ENCODE measurements around the gene PPP1R9B.

PPP1R9B gene

DNA sequence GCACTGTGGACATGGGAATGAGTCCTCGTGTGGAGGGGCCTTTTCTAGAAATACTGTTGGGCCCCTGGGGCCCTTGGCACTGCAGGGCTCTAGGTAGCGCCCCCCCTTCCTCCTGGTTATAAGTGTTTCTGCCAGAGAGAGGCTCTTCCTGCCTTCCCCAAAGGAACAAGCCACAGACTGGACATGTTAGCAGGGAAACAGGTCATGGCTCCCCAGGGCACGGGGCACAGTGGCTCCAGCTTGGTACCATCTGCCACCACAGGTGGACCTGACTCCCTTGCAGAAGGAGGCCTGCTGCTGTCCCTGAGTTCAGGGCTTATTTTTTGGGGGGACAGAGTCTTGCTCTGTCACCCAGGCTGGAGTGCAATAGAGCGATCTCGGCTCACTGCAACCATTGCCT is 46.5 kb downstream of the PPP1R9B start:
- peaks cover 23% of the 10 kb centered on the region for H3K4me1 ChIP-seq (ENCODE audit: control insufficient read depth, insufficient read depth, low read length)
- H3K36me3 ChIP-seq (ENCODE audit: control insufficient read depth, insufficient read depth, low read length), result peaks cover 3% of the 10 kb centered on the region
- no peak overlapping the region for H3K27ac ChIP-seq (ENCODE audit: insufficient read depth, low read depth, low read length, poor library complexity, severe bottlenecking)
- H3K9me3 ChIP-seq (ENCODE audit: control insufficient read depth, low read length), result no peaks in the 10 kb centered on the region
- 93% methylated on average over 5 of the region's 5 CpGs for WGBS, 2 experiments
- H3K27me3 ChIP-seq (ENCODE audit: control insufficient read depth, insufficient read depth, low read length, poor library complexity, severe bottlenecking), result no peaks in the 10 kb centered on the region
- H3K4me3 ChIP-seq (ENCODE audit: insufficient read depth, low read depth, low read length), result no peak overlapping the region

DNA sequence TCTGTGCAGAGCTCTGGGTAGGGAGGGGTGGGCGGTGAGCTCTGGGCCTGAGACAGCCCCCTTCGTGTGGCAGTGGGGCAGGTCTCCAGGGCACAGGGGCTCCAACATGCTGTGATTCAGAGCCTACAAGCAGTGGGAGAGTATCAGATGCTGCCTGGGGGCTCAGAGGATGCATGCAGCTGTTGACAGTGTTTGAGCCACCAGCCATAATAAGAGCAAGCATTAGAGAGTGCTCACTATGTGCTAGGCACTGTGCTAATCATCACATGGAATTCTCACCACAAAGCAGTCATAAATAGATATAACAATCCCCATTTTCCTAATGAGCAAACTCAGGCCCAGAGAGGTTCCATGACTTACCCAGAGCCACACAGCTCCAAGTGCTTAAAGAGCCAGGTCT is 47.2 kb downstream of the PPP1R9B start:
- 75 to 82% methylated on average over 2 of the region's 2 CpGs for WGBS, 2 experiments
- no peak overlapping the region for H3K27ac ChIP-seq (ENCODE audit: insufficient read depth, low read depth, low read length, poor library complexity, severe bottlenecking)
- H3K27me3 ChIP-seq (ENCODE audit: control insufficient read depth, insufficient read depth, low read length, poor library complexity, severe bottlenecking), result no peaks in the 10 kb centered on the region
- H3K4me3 ChIP-seq (ENCODE audit: insufficient read depth, low read depth, low read length), result no peak overlapping the region
- H3K36me3 ChIP-seq (ENCODE audit: control insufficient read depth, insufficient read depth, low read length), result peaks cover 9% of the 10 kb centered on the region
- no peaks in the 10 kb centered on the region for H3K9me3 ChIP-seq (ENCODE audit: control insufficient read depth, low read length)
- H3K4me1 ChIP-seq (ENCODE audit: control insufficient read depth, insufficient read depth, low read length), result peaks cover 23% of the 10 kb centered on the region

DNA sequence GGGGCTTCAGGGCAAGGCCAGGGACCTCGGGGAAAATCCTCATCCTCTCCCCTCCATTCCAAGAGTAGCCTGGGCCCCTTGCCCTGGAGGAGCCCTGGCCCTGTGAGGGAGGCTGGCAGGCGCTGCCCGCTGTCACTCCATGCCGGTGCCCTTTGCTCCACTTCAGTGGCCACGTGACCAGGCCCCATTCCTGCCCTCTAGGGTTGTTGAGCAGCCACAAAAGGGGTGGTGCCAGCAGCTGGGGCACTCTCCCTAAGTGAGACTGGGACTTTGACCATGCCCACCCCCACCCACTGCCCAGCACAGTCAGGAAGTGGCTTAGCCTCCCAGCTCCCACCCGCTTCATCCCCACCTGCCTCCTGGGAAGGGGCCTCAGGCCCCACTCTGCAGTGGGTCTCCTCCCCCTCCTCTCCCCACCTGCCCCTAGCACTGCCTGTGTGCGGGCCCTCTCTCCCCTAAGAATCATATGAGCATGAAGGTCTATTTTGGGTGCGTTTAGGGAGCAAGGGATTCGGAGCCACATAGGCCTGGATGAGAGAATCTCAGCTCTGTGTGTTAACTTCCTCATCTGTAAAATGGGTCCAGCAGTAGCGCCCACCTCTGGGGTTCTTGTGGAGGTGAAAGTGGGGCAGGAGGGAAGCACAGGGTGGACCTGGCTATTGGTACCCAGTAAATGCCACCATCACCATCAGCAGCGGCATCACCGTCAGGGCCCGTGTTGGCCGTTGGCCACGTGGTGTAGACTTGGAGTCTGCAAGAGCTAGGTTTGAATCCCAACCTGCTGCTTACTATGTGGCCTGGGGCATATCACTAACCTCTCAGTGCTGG is 48.1 kb downstream of the PPP1R9B start:
- peaks cover 9% of the 10 kb centered on the region for H3K36me3 ChIP-seq (ENCODE audit: control insufficient read depth, insufficient read depth, low read length)
- H3K27me3 ChIP-seq (ENCODE audit: control insufficient read depth, insufficient read depth, low read length, poor library complexity, severe bottlenecking), result no peaks in the 10 kb centered on the region
- H3K9me3 ChIP-seq (ENCODE audit: control insufficient read depth, low read length), result no peaks in the 10 kb centered on the region
- peak overlapping the region; percentile 60 for H3K27ac ChIP-seq (ENCODE audit: insufficient read depth, low read depth, low read length, poor library complexity, severe bottlenecking)
- WGBS, 2 experiments, result 77 to 79% methylated on average over 15 of the region's 15 CpGs
- no peak overlapping the region for H3K4me3 ChIP-seq (ENCODE audit: insufficient read depth, low read depth, low read length)
- H3K4me1 ChIP-seq (ENCODE audit: control insufficient read depth, insufficient read depth, low read length), result peaks cover 23% of the 10 kb centered on the region

DNA sequence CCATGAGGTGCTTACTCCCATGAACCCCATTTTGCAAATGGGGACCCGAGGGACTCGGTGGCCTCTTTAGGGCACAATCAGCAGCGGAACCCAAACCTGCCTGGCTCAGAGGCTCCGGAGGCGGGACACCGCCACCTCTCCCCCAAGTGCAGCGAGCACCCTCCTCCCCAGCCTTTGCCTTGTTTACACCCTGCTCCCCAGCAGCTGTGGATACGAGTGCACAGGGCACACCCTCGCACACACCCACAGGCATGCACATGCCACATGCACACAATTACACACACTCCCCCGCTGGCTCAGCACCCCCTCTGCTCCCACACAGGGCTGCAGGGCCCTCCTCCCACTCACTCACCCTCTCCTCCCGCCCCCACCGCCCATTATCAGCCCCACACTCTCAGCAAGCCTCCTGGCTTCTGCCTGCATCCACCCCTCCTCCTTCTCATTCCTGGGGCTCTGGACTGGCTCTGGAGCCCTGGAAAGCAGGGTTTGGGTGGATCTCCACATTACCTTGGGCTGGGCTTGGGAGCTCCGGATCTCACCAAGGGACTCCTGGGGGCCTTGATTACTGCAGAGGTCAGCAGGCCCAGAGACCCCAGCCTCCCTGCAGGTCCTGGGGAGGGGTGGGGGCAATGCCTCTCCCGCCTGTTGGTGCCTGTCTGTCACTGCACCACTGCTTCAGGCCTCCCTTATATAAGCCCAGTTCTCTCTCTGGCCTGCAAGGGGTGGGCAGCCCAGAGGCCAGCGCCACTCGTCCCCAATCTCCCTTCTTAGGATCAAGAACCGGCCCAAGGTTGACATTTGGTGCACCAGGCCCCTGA is 48.9 kb downstream of the PPP1R9B start:
- no peak overlapping the region for H3K4me3 ChIP-seq (ENCODE audit: insufficient read depth, low read depth, low read length)

DNA sequence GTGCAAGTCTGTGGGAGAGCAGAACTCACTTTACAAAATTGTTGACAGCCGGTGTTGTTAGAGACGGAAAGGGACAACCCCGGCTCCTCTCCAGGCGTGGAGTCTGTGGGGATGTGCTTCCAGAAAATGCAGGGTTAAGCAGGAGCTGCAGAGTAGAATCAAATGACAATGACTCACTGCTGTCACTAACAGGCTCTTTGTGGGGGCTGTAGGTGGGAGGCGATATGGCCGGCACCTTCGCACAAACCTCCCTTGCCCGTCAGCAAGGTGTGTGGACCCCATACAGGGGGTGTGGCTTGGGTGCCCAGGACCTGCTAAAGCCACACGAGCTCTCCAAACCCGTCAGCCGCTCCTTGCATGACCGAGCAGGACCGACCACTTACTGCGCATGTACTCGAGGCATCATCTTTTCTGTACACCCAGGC is 49.5 kb downstream of the PPP1R9B start:
- Histone ChIP-seq H3K9me3 (ENCODE audit: control insufficient read depth, low read length) (no peaks in the 10 kb centered on the region), H3K27ac (ENCODE audit: insufficient read depth, low read depth, low read length, poor library complexity, severe bottlenecking) (no peak overlapping the region), H3K36me3 (ENCODE audit: control insufficient read depth, insufficient read depth, low read length) (peaks cover 9% of the 10 kb centered on the region), H3K27me3 (ENCODE audit: control insufficient read depth, insufficient read depth, low read length, poor library complexity, severe bottlenecking) (no peaks in the 10 kb centered on the region), H3K4me3 (ENCODE audit: insufficient read depth, low read depth, low read length) (no peak overlapping the region), H3K4me1 (ENCODE audit: control insufficient read depth, insufficient read depth, low read length) (peaks cover 28% of the 10 kb centered on the region)
- 34 to 40% methylated on average over 15 of the region's 15 CpGs for WGBS, 2 experiments

More for the DNA sequence above, 48.9 kb downstream of the PPP1R9B start:
- 35 to 41% methylated on average over 17 of the region's 17 CpGs for WGBS, 2 experiments
- Histone ChIP-seq H3K27ac (ENCODE audit: insufficient read depth, low read depth, low read length, poor library complexity, severe bottlenecking) (peak overlapping the region; percentile 60), H3K36me3 (ENCODE audit: control insufficient read depth, insufficient read depth, low read length) (peaks cover 9% of the 10 kb centered on the region), H3K9me3 (ENCODE audit: control insufficient read depth, low read length) (no peaks in the 10 kb centered on the region), H3K4me1 (ENCODE audit: control insufficient read depth, insufficient read depth, low read length) (peaks cover 23% of the 10 kb centered on the region), H3K27me3 (ENCODE audit: control insufficient read depth, insufficient read depth, low read length, poor library complexity, severe bottlenecking) (no peaks in the 10 kb centered on the region)

DNA sequence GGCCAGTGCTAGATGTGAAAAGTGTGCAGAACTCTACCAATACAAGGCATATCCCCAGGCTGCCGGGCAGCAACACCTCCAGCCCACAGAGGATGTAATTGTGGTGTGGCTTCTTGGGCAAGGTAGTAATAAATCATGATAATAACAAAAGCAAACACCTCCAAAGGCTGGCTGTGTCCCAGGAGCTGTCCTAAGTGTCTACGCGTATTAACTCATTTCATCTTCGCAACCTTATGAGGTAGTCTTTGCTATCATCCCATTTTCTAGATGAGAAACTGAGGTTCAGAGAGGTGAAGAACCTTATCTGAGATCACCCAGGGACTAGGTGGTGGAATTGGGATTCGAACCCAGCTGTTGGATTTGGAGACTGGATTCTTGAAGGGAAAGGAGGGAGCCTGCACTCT is 50.0 kb downstream of the PPP1R9B start:
- no peaks in the 10 kb centered on the region for H3K27me3 ChIP-seq (ENCODE audit: control insufficient read depth, insufficient read depth, low read length, poor library complexity, severe bottlenecking)
- peaks cover 9% of the 10 kb centered on the region for H3K36me3 ChIP-seq (ENCODE audit: control insufficient read depth, insufficient read depth, low read length)
- peaks cover 29% of the 10 kb centered on the region for H3K4me1 ChIP-seq (ENCODE audit: control insufficient read depth, insufficient read depth, low read length)
- WGBS, 2 experiments, result 91 to 97% methylated on average over 4 to 5 of the region's 5 CpGs
- H3K9me3 ChIP-seq (ENCODE audit: control insufficient read depth, low read length), result no peaks in the 10 kb centered on the region
- no peak overlapping the region for H3K27ac ChIP-seq (ENCODE audit: insufficient read depth, low read depth, low read length, poor library complexity, severe bottlenecking)
- no peak overlapping the region for H3K4me3 ChIP-seq (ENCODE audit: insufficient read depth, low read depth, low read length)

DNA sequence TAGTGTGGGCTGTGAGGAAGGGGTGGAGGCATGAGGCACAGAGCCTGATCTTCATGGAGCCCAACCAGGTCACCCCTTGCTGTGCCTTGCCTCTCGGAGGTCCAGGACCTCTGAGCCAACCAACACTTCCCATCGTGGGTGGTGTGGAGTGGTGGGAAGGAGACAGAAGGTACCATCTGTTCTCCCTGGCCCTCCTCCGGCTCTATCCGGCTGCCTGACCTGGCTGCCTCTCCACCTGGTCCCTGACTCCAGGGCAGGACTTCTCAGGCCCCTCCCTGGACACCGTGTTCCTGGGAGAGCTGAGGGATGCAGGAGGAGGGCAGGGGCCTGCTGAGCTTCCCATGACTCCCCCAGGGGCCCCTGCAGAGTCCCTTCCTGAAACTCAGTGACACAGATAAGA is 51.5 kb downstream of the PPP1R9B start:
- H3K4me1 ChIP-seq (ENCODE audit: control insufficient read depth, insufficient read depth, low read length), result peaks cover 33% of the 10 kb centered on the region
- H3K27ac ChIP-seq (ENCODE audit: insufficient read depth, low read depth, low read length, poor library complexity, severe bottlenecking), result no peak overlapping the region
- 78 to 87% methylated on average over 5 of the region's 5 CpGs for WGBS, 2 experiments
- no peaks in the 10 kb centered on the region for H3K27me3 ChIP-seq (ENCODE audit: control insufficient read depth, insufficient read depth, low read length, poor library complexity, severe bottlenecking)
- no peak overlapping the region for H3K4me3 ChIP-seq (ENCODE audit: insufficient read depth, low read depth, low read length)
- H3K9me3 ChIP-seq (ENCODE audit: control insufficient read depth, low read length), result no peaks in the 10 kb centered on the region
- peaks cover 9% of the 10 kb centered on the region for H3K36me3 ChIP-seq (ENCODE audit: control insufficient read depth, insufficient read depth, low read length)

DNA sequence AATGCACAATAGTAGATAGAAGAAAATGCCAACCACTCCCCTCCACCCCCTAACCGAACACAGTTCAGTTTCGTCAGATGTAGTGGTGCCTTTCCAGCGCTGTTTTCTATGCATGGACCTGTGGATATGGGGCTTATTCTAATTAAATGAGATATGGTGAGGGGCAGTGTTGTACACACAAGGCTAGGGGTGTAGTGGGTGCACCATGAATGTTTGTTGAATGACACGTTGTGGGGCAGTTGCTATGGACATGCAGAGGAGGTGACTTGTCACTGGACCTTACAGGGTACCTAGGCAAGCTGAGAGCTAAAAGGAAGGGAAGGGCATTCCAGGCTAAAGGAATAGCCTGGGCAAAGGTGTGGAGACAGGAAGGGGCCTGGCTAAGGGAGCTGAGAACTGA is 51.9 kb downstream of the PPP1R9B start:
- Histone ChIP-seq H3K27me3 (ENCODE audit: control insufficient read depth, insufficient read depth, low read length, poor library complexity, severe bottlenecking) (no peaks in the 10 kb centered on the region), H3K4me3 (ENCODE audit: insufficient read depth, low read depth, low read length) (no peak overlapping the region), H3K36me3 (ENCODE audit: control insufficient read depth, insufficient read depth, low read length) (peaks cover 9% of the 10 kb centered on the region), H3K9me3 (ENCODE audit: control insufficient read depth, low read length) (no peaks in the 10 kb centered on the region), H3K27ac (ENCODE audit: insufficient read depth, low read depth, low read length, poor library complexity, severe bottlenecking) (no peak overlapping the region), H3K4me1 (ENCODE audit: control insufficient read depth, insufficient read depth, low read length) (peaks cover 33% of the 10 kb centered on the region)
- WGBS, 2 experiments, result 91 to 94% methylated on average over 3 to 4 of the region's 4 CpGs

DNA sequence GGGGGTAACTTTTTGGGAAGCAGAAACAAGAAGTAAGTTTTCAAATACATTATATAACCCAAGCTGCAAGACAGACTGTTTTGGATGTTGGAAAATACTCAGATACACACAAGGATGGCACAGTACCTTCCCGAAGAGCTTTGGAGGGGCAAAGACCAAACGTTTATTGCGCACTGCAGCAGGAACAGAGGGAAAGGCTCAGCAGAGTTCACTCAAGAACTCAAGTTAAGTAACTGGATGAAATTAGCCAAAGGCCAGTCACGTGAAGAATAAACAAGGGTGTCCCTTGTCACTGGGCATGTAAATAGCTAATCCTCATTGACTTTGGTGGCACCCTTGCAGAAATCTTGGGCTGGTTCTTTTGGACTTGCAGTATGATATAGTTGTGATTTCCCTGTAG is 52.6 kb downstream of the PPP1R9B start:
- WGBS, 2 experiments, result 92 to 96% methylated on average over 4 of the region's 4 CpGs

DNA sequence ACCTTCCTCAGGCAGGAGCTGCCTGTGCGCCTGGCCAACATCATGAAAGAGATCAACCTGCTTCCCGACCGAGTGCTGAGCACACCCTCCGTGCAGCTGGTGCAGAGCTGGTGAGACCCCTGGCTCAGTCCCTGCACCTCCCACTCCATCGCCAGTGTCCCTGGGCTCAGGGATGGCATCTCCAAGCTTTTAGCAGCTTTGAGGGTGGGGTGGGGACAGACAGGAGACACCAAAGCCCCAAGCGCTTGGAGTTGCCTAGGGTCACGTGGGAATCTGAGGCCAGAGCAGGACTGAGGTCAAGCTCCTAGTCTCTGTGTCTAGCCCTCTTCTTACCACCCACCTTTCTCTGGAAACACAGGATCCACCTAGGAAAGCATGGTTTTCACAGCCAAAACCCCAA is 53.0 kb downstream of the PPP1R9B start:
- Histone ChIP-seq H3K9me3 (ENCODE audit: control insufficient read depth, low read length) (no peaks in the 10 kb centered on the region), H3K4me1 (ENCODE audit: control insufficient read depth, insufficient read depth, low read length) (peaks cover 29% of the 10 kb centered on the region)

More for the DNA sequence above, 52.6 kb downstream of the PPP1R9B start:
- H3K27ac ChIP-seq (ENCODE audit: insufficient read depth, low read depth, low read length, poor library complexity, severe bottlenecking), result no peak overlapping the region
- H3K9me3 ChIP-seq (ENCODE audit: control insufficient read depth, low read length), result no peaks in the 10 kb centered on the region
- no peaks in the 10 kb centered on the region for H3K27me3 ChIP-seq (ENCODE audit: control insufficient read depth, insufficient read depth, low read length, poor library complexity, severe bottlenecking)
- peaks cover 33% of the 10 kb centered on the region for H3K4me1 ChIP-seq (ENCODE audit: control insufficient read depth, insufficient read depth, low read length)
- peaks cover 9% of the 10 kb centered on the region for H3K36me3 ChIP-seq (ENCODE audit: control insufficient read depth, insufficient read depth, low read length)
- H3K4me3 ChIP-seq (ENCODE audit: insufficient read depth, low read depth, low read length), result no peak overlapping the region

More for the DNA sequence above, 53.0 kb downstream of the PPP1R9B start:
- H3K4me3 ChIP-seq (ENCODE audit: insufficient read depth, low read depth, low read length), result no peak overlapping the region
- no peaks in the 10 kb centered on the region for H3K27me3 ChIP-seq (ENCODE audit: control insufficient read depth, insufficient read depth, low read length, poor library complexity, severe bottlenecking)
- 71 to 75% methylated on average over 7 of the region's 7 CpGs for WGBS, 2 experiments
- no peak overlapping the region for H3K27ac ChIP-seq (ENCODE audit: insufficient read depth, low read depth, low read length, poor library complexity, severe bottlenecking)
- H3K36me3 ChIP-seq (ENCODE audit: control insufficient read depth, insufficient read depth, low read length), result peaks cover 9% of the 10 kb centered on the region

Data from ectodermal cell (in vitro differentiated cells).